GM19467 (cell line): ENCODE measurements around the gene ECI1.
A peak's percentile ranks its signal among the peaks of the same experiment; 100 is the strongest.

Experiments
- ATAC-seq: cut with Tn5 transposase; IDR thresholded peaks from one replicate; pipeline ENCODE4 v1.9.1; 2021; ENCODE audit warnings: mild to moderate bottlenecking, moderate library complexity; ENCODE audit not compliant: unreplicated experiment

Gene ECI1

DNA sequence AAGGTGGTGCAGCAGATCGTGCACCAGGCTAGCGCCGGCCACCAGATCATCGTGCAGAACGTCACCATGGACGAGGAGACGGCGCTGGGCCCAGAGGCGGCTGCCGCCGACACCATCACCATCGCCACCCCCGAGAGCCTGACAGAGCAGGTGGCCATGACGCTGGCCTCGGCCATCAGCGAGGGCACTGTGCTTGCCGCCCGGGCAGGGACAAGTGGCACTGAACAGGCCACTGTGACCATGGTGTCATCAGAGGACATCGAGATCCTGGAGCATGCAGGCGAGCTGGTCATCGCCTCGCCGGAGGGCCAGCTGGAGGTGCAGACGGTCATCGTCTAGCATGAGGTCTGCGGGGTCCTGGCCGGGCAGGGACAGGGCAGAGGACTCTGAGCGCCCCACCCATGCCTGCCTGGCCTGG lies 16.1 kb downstream of the ECI1 start:
- ATAC-seq: no peak

DNA sequence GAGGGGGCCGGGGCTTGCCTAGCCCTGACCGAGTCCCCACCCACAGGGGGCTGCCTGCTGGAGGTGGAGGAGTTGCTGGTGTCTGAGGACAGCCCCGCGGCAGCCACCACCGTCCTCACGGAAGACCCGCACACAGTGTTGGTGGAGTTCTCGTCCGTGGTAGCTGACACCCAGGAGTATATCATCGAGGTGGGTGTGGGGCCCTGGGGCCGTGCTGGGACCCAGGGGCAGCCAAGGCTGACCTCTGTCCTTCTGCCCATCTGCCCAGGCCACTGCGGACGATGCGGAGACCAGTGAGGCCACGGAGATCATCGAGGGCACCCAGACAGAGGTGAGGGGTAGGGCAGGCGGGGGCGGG lies 16.6 kb downstream of the ECI1 start:
- ATAC-seq: no peak

DNA sequence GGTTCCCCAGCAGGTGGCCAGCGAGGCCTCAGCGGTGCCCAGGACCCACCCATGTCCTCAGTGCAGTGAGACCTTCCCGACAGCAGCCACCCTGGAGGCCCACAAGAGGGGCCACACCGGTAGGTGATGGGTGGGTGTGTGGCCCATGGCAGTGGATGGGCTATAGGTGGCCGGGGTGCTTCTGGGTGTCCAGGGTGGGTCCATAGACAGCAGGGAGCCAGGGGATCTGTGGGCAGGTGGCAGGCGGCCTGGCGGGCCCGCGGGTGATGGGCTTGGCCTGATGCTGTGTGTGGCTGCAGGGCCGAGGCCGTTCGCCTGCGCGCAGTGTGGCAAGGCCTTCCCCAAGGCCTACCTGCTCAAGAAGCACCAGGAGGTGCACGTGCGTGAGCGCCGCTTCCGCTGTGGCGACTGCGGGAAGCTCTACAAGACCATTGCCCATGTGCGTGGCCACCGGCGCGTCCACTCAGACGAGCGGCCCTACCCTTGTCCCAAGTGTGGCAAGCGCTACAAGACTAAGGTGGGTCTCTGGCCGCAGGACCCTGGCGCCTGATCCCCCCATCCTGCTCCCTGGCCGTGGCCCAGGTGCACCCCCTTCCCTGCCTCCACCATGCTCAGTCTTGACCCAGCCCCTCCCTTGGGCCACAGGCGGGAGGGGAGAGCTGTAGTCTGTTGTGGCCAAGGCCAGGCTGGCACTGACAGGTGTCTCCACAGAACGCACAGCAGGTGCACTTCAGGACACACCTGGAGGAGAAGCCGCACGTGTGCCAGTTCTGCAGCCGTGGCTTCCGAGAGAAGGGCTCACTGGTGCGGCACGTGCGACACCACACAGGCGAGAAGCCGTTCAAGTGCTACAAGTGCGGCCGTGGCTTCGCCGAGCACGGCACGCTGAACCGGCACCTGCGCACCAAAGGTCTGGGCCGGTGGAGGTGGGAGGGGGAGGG lies 17.2 kb downstream of the ECI1 start:
- no peak for ATAC-seq

DNA sequence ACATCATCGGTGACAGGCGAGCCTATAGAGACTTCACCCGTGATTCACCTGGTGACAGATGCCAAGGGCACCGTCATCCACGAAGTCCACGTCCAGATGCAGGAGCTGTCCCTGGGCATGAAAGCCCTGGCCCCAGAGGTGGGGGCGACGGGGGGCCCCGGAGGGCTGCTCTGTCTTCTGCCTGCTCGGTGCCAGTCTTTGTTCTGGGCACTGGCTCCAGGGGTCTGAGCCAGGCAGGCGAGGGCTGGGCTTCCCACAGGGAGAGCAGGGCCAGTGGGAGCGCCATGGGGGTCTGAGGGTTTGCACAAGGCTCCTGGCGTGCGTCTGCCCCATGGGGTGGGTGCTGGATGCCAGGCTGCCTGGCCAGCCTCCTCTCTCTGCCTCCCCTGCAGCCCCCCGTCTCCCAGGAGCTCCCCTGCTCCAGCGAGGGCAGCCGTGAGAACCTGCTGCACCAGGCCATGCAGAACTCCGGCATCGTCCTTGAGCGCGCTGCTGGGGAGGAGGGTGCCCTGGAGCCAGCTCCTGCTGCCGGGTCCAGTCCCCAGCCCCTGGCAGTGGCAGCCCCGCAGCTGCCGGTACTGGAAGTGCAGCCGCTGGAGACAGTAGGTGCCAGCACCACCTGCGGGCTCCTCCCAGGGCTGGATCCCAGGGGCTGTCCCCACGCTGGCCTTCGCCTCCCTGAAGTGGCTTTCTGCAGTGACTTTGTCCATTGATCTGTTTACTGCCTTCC lies 18.2 kb downstream of the ECI1 start:
- no peak for ATAC-seq

DNA sequence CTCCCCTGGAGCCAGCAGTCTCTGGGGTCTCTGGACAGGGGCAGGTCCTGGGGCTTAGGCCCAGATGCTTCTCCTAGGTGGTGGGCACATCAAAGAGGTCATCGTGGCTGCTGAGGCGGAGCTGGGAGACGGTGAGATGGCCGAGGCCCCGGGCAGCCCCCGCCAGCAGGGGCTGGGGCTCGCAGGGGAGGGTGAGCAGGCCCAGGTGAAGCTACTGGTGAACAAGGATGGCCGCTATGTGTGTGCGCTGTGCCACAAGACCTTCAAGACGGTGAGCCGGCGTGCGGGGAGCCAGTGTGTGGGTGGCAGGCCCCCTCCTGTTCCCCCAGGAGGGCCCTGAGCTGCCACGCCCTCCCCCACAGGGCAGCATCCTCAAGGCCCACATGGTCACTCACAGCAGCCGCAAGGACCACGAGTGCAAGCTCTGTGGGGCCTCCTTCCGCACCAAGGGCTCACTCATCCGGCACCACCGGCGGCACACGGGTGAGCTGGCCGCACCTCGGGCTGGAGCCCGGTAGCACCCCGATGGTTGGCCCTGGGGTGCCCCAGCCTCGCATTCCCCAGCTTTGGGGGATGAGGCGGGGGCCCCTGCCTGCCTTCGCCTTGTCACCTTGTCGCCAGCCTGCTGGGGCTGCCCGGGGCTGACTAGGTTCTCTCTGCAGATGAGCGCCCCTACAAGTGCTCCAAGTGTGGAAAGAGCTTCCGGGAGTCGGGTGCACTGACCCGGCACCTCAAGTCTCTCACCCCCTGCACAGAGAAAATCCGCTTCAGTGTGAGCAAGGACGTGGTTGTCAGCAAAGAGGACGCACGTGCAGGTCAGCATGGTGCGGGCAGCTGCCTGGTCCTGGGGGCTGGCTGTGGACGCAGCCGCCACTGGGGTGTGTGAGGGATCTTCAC lies 19.0 kb downstream of the ECI1 start:
- ATAC-seq: no peak

DNA sequence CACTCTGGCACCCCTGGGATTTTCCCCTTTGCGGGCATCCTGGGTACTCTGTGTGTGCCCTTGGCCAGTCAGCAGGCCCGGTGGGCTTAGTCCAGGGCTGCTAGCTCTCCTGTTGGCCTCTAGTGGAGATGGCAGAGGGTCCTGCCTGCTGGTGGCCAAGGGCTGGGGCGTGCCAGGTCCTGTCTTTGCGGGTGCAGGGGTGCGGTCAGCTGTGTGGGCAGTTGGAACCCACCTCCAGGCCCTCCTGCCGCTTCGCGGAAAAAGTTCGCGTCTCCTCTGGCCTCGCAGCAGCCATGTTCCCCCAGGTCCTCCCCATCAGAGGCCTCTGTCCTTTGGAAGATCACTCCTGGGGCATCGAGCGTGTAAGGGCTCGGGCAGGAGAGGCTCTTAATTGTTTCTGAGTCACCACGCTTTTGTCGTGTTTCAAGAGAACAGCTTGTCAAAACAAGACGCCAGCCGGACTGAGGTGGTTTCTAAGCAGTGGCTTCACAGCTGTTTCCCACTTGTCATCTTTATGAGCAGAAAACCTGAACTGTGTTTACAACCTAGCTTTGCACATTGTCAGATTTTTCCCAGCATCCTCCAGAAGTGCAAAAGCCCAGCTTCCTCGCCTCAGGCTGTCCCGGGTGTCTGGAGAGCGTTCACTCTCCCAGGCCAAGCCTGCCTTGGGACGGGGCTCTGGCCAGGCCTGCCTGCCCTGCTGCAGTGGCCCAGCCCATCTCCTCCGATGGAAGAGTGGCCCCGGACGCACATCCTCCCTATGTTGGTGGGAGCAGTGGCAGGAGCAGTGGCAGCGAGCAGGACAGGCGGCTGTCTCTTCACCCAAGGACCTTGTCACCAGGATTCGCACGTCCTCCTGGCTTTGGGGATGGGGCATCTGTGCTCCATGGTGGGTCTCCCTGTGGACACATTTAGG lies 20.1 kb downstream of the ECI1 start:
- no peak for ATAC-seq

DNA sequence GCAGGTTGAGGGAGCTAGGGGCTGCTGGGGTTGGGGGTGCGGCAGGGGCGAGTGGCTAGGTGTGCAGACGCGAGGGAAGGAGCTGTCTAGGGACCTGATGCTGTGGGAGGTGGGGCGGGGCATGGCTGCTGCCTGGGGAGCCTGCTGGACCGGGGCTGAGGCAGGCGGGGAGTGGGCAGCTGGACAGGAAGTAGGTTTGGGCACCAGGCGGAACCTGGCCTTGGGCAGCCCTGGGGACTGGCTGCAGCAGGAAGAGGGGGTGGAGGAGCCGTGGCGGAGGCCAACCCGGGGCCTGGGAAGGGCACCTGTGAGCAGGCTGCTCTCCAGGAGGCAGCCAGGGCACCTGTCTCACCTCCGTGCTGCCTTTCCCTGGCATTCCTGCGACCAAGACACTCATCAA lies 21.0 kb downstream of the ECI1 start:
- no peak for ATAC-seq

DNA sequence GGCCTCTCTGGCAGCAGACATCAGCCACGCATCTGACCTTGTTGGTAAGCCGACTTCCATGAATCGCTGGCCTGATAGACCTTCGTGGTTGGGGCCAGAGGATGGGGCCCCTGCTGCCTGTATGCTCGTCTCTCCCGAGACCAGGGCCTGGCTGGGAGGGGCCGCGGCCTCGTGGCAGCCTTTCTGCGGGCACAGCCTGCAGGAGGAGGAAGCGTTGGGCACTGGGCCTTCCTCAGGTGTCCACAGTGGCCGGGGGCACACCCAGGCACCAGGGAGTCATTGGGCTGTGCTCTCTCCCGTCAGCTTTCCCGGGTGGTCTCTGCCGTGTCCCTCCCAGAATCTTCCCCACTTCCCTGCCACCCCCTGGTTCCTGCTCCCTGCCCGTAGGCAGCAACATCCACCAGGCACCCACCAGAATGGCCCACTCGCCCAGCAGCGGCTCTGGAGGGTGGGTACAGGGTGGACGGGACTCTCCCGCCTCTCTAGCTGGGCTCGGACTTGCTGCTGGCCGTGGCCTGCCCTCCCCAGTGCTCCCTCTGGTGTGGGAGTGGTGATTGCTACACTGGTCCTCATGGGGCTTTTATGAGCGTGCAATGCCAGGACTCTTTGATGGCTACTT lies 21.6 kb downstream of the ECI1 start:
- ATAC-seq: no peak

DNA sequence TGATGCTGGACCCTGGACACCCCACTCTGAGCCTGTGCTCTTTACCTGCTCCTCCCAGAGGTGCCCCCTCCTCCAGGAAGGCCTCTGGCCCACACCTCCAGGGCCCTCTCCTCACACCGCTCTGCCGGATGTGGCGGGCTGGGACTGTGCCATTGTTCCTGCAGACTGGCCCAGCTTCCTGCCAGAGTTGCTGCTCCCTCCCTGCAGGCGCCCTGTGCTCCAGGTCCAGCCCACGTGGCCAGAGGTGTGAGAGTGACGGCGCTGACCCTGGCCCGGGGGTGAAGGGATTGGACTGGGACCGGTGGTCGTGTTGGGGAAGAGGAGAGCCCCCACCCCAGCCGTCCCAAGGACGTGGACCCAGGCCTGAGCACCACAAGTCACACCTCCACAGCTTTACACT lies 22.3 kb downstream of the ECI1 start:
- no peak for ATAC-seq

DNA sequence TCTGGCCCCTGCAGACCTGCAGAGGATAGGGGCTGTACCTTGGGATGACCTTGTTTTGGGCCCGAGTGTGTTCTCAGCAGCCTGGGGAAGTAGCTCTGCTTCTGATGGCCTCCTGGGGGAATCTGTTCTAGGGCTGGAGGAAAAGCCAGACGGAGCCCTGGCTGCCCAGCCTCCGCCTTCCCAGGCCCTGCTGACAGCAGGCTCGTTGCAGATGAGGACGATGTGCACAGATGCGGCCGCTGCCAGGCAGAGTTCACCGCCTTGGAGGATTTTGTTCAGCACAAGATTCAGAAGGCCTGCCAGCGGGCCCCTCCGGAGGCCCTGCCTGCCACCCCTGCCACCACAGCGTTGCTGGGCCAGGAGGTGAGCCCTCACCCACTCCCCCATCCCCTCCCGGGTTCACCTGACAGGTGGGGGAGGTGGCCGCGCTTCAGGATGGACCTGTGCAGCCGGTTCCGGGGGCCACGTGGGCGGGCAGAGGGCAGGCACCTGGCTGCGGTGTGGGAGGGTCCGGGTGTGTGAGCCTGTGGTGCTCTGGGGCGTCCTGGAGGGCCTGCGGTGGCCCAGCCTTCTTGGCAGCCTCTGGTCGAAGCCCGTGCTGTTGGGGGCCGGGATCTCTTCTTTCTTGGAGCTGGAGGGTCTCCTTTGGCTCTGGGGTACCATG lies 23.1 kb downstream of the ECI1 start:
- no peak for ATAC-seq

DNA sequence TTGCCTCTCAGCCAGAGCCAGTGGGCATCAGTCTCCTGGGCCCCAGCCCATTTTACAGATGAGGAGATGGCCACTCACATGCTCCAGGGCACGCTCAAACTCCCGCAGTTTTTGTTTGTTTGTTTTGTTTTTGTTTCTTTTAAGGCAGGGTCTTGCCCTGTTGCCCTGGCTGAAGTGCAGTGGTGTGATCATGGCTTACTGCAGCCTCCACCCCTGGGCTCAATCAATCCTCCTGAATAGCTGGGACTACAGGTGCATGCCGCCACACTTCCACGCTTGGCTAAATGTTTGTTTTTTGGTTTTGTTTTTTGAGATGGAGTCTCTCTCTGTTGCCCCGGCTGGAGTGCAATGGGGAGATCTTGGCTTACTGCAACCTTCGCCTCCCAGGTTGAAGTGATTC lies 24.5 kb downstream of the ECI1 start:
- ATAC-seq: no peak

DNA sequence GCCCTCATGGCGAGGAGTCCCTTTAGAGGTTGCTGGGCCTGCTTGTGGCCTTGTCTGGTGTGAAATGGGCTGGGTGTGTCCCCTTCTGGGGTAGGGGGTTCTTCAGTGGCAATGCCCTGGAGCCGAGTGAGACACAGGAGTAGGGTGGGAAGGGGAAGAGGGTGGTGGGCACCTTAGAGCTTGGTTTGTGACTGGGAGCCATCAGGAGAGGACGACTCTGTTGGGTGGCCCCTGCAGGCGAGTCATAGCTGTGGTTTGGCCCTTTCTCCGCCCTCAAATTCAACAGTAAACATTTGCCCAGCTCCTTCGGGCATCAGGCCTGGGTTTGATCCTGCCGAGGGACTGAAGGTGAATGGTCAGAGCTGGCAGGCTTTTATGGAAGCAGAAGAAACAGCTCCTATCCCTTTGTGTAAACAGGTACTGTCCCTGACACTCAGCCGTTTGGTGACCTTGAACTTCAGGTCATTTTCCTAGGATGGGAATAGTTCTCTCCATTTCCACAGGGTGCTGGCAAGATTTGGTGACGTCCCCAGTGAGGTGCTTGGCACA lies 25.1 kb downstream of the ECI1 start:
- ATAC-seq: no peak

DNA sequence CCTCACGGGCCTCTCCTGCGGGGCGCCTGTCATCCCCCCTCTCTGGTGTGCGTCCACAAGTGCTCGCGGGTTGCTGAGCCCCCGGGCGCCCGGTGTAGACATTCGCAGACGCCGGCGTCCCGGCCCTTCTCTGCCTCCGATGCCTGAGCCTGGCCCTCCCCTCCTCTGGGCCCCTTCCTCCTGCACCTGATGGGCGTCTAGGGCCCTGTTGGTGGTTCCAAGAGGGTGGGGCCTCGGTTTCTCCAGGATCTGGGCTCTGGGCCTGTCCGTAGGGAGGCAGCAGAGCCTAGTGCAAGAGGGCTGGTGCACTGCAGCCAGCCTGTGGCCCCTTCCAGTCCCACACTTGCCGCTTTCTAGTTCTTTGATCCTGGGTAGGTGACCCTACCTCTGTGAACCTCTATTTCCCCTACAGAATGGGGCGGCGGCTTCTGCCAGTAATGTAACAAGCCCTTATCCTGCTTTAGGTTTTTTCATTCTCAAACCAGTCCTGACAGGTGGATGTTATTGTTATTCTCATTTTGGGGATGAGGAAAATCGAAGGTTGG lies 27.4 kb downstream of the ECI1 start:
- peak; percentile 28 for ATAC-seq

DNA sequence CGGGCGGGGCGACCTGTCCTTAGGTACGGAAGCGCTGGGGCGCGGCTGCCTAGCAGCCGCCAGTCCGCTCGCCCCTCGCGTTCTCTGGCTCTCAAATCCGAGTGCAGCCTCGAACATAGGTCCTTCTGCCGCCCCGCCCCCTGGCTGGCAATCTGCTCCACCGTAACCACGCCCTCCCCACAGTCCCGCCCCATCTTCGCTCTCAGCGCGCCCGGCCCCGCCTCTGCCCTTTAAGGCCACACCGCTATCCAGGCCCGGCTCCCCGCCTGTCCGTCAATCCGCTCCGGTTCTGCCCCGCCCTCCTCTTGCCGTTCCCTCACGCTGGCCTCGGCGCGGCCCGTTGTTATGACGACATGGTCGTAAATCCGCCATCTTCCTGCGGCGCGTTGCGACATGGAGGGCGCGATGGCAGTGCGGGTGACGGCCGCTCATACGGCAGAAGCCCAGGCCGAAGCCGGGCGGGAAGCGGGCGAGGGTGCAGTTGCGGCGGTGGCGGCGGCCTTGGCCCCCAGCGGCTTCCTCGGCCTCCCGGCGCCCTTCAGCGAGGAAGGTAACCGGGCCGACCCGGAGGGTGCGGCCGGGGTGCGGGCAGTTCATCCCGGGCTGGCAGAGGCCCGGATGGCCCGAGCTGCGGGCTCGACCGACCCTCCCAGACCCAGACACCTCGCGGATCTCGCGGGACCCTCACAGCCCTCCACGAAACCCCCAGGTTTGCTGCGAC lies 28.0 kb downstream of the ECI1 start, which contains the start of gene E4F1:
Gene E4F1, plus strand, starts transcription at position 371 of the 721 bp plus-strand sequence. Its CDS starts 23 bp downstream, at position 394.
- peak; percentile 93 for ATAC-seq

DNA sequence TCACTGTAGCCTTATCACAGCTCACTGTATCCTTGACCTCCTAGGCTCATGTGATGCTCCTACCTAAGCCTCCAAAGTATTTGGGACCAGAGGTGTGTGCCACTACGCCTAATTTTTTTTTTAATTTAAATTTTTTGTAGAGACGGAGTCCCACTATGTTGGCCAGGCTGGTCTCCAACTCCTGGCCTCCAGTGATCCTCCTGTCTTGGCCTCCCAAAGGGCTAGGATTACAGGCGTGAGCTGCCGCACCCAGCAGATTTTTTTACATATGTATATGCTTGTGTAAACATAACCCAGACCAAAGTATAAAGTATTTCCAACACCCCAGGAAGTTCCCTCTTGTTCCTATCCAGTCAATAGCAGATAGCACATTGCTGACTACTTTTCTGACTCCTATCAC lies 35.1 kb downstream of the ECI1 start:
- ATAC-seq: no peak

DNA sequence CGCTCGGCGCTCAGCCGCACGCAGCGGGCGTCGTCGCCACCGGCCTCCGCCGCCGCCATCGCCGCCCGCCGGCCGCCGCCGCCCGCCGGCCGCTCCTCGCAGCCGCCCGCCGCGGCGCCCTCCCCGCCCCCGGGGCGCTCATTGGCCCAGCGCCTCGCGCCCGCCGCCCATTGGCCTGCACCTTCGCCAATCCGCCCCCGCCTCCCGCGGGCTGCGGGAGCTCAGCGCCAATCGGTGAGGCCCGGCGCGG lies 36.7 kb downstream of the ECI1 start, which contains the start of gene PGP:
Gene PGP, minus strand, starts transcription at position 122 of the 250 bp plus-strand sequence. Its CDS starts 63 bp downstream, at position 59.
- peak; percentile 83 for ATAC-seq

DNA sequence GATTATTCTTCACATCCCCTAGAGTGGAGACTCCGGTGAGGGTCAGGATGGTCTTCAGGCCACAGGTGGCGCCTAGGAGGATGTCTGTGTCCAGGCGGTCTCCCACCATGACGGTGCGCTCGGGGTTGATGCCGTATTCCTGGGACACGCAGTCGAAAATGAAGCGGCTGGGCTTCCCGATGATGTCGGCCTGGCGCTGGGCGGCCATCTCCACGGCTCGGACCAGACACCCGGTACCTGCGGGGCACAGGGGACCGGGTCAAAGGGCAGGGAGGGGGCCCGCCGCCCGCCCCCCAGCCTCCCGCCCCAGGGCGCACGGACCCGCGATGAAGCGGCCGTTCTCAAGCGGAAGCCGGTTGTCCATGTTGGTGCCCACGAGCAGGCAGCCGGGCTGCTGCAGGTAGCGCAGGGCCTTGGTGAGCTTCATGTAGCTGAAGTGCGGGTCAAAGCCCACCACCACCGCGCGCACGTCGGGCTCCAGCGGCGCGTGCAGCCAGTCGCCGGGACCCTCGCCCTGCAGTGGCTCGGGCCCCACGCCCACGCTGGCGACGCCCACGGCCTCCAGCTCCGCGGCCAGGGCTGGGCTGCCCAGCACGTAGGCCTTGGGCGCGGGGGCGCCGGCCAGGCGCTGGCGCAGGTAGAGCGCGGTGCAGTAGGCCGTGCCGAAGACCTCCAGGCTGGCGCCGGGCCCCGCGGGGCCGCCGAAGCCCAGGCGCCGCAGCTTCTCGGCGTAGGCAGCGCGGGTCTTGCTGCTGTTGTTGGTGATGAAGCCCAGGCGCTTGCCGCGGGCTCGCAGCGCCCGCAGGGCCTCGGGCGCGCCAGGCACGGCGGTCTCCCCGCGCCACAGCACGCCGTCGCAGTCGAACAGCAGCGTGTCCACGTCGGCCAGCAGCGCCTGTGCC lies 37.3 kb downstream of the ECI1 start:
- no peak for ATAC-seq
